Smooth muscle cell (in vitro differentiated cells): Measurements from ENCODE around the gene PDE8A. TPM values are rescaled to one million over a fixed set of nuclear protein-coding genes. Genes with fewer than 3 reads are reported as not detected.

Experiments used
- DNase-seq: peaks from one replicate; lab custom pipeline; 2025; ENCODE audit not compliant: unreplicated experiment; lab: John Stamatoyannopoulos, UW
- H2AFZ ChIP-seq: fragments of 200-600 bp; sonication (generic); 2 replicates; pipeline ENCODE4 v1.6.0; 2016; ENCODE audit warnings: antibody characterized with exemption, low read depth, mild to moderate bottlenecking
- H3F3A ChIP-seq: fragments of 200-600 bp; sonication (generic); 2 replicates; pipeline ENCODE4 v1.6.0; 2017; ENCODE audit warnings: antibody characterized with exemption, low read depth
- H3K27ac ChIP-seq: fragments of 200-600 bp; sonication (generic); 2 replicates; pipeline ENCODE4 v1.5.1; 2016; ENCODE audit warnings: low read depth, mild to moderate bottlenecking
- H3K27me3 ChIP-seq: fragments of 200-600 bp; sonication (generic); 2 replicates; pipeline ENCODE4 v1.6.1; 2016; ENCODE audit warnings: low read depth, mild to moderate bottlenecking
- H3K36me3 ChIP-seq: fragments of 200-600 bp; sonication (generic); 2 replicates; pipeline ENCODE4 v1.5.1; 2016; ENCODE audit warnings: low read depth
- H3K4me1 ChIP-seq: fragments of 200-600 bp; sonication (generic); 2 replicates; pipeline ENCODE4 v1.5.1; 2016; ENCODE audit warnings: low read depth
- H3K4me2 ChIP-seq: fragments of 200-600 bp; sonication (generic); 2 replicates; pipeline ENCODE4 v1.6.0; 2016; ENCODE audit warnings: mild to moderate bottlenecking
- H3K4me3 ChIP-seq: fragments of 200-600 bp; sonication (generic); 2 replicates; pipeline ENCODE4 v1.5.1; 2016; ENCODE audit warnings: mild to moderate bottlenecking
- H3K79me2 ChIP-seq: fragments of 200-600 bp; sonication (generic); 2 replicates; pipeline ENCODE4 v1.6.0; 2016; ENCODE audit warnings: low read depth, mild to moderate bottlenecking
- H3K9ac ChIP-seq: fragments of 200-600 bp; sonication (generic); 2 replicates; pipeline ENCODE4 v1.6.0; 2016; ENCODE audit warnings: low read depth
- H3K9me3 ChIP-seq: fragments of 200-600 bp; sonication (generic); replicated peaks from 2 replicates; pipeline ENCODE4 v1.5.1; 2016; ENCODE audit warnings: low read depth
- H4K20me1 ChIP-seq: fragments of 200-600 bp; sonication (generic); 2 replicates; pipeline ENCODE4 v1.6.0; 2016; ENCODE audit warnings: low read depth
- CTCF ChIP-seq: fragments of 200-600 bp; sonication (generic); IDR thresholded peaks from 2 replicates; pipeline ENCODE4 v1.5.1; 2017; ENCODE audit warnings: borderline replicate concordance, mild to moderate bottlenecking, antibody characterized with exemption; ENCODE audit not compliant: insufficient read depth, poor library complexity, severe bottlenecking
- WGBS: methylation state at CpG from one replicate; pipeline ENCODE4 v1.1.7; 2016; ENCODE audit warnings: low lambda C conversion rate; 5-methylcytosine and 5-hydroxymethylcytosine counted together
- polyA plus RNA-seq: library from polyadenylated mRNA; unstranded; fragments of >200 nt; fragmentation: Nextera tagmentation; extraction: Ambion mirVana; gene quantifications from 2 replicates; pipeline ENCODE4 v1.2.1, GENCODE V29; 2016
- total RNA-seq: library from RNA; depleted of rRNA; stranded (reverse); fragments of >200 nt; gene quantifications from 2 replicates; pipeline ENCODE4 v1.2.3, GENCODE V29; 2014

The PDE8A gene
- total and polyA plus RNA-seq, 2 experiments from 2014 or later = 5.5 to 19.8 TPM

GRCh38 chr15:85151145-85151544, 169.5 kb downstream of the PDE8A start:
- no peak overlapping the region for H3K27ac ChIP-seq
- H3K36me3 ChIP-seq = no peaks in the 10 kb centered on the region
- no peaks in the 10 kb centered on the region for H3K4me1 ChIP-seq
- H2AFZ ChIP-seq = no peak overlapping the region
- no peaks in the 10 kb centered on the region for H3K9me3 ChIP-seq
- no peak overlapping the region for H3K4me2 ChIP-seq
- no peak for DNase-seq
- no peak overlapping the region for H3K9ac ChIP-seq
- no peak for TF ChIP-seq CTCF
- 98% methylated on average over 7 of the region's 7 CpGs for WGBS
- no peaks in the 10 kb centered on the region for H3K27me3 ChIP-seq
- no peak overlapping the region for H3K4me3 ChIP-seq
- H3K79me2 ChIP-seq = no peaks in the 10 kb centered on the region
- no peaks in the 10 kb centered on the region for H3F3A ChIP-seq
- no peaks in the 10 kb centered on the region for H4K20me1 ChIP-seq

- no peak overlapping the region for H2AFZ ChIP-seq
- H3K4me1 ChIP-seq = no peaks in the 10 kb centered on the region
- H3K4me2 ChIP-seq = no peak overlapping the region
- H3K36me3 ChIP-seq = no peaks in the 10 kb centered on the region
- H3K9me3 ChIP-seq = no peaks in the 10 kb centered on the region
- TF ChIP-seq CTCF = no peak
- no peaks in the 10 kb centered on the region for H3K27me3 ChIP-seq
- no peaks in the 10 kb centered on the region for H4K20me1 ChIP-seq
- no peak overlapping the region for H3K4me3 ChIP-seq
- no peaks in the 10 kb centered on the region for H3F3A ChIP-seq
- 87% methylated on average over 3 of the region's 3 CpGs for WGBS
- no peak for DNase-seq
- no peak overlapping the region for H3K9ac ChIP-seq
- no peak overlapping the region for H3K27ac ChIP-seq
- no peaks in the 10 kb centered on the region for H3K79me2 ChIP-seq
These were observed 170.2 kb downstream of the PDE8A start for GRCh38 chr15:85151861-85152260.

- Histone ChIP-seq H2AFZ (no peak overlapping the region), H3K4me2 (no peak overlapping the region), H3F3A (no peaks in the 10 kb centered on the region), H3K4me3 (no peak overlapping the region), H3K27ac (no peak overlapping the region), H3K9me3 (no peaks in the 10 kb centered on the region), H3K9ac (no peak overlapping the region), H3K79me2 (no peaks in the 10 kb centered on the region), H4K20me1 (no peaks in the 10 kb centered on the region), H3K27me3 (no peaks in the 10 kb centered on the region), H3K36me3 (no peaks in the 10 kb centered on the region), H3K4me1 (no peaks in the 10 kb centered on the region)
- DNase-seq = no peak
- no peak for TF ChIP-seq CTCF
- 30% methylated on average over 2 of the region's 2 CpGs for WGBS
These were observed 172.4 kb downstream of the PDE8A start for GRCh38 chr15:85154061-85154460.

- H3K4me1 ChIP-seq = no peaks in the 10 kb centered on the region
- H3K79me2 ChIP-seq = no peaks in the 10 kb centered on the region
- WGBS = 78% methylated on average over 9 of the region's 9 CpGs
- no peak overlapping the region for H3K4me2 ChIP-seq
- no peak for DNase-seq
- no peak overlapping the region for H3K4me3 ChIP-seq
- H3K9me3 ChIP-seq = no peaks in the 10 kb centered on the region
- no peak for TF ChIP-seq CTCF
- H2AFZ ChIP-seq = no peak overlapping the region
- no peak overlapping the region for H3K27ac ChIP-seq
- no peaks in the 10 kb centered on the region for H3F3A ChIP-seq
- H4K20me1 ChIP-seq = no peaks in the 10 kb centered on the region
- H3K9ac ChIP-seq = no peak overlapping the region
- H3K27me3 ChIP-seq = no peaks in the 10 kb centered on the region
- no peaks in the 10 kb centered on the region for H3K36me3 ChIP-seq
These were observed 173.7 kb downstream of the PDE8A start for GRCh38 chr15:85155360-85155759.
